Astrocyte of the cerebellum (primary cell): Measurements from ENCODE around the gene ATG101.
A peak's percentile ranks its signal among the peaks of the same experiment; 100 is the strongest.
"Not testable (repeated sequence)": the region's sequence is repeated elsewhere in the genome, so short reads cannot be mapped to it uniquely, and the experiment has no call there.

ENCODE experiments used
- DNase-seq: peaks from one replicate; pipeline ENCODE4 v3.0.0-alpha.2; 2011; ENCODE audit warnings: low read depth
- H3K4me3 ChIP-seq: 2 replicates; pipeline ENCODE4 v1.5.1; 2011; ENCODE audit warnings: mild to moderate bottlenecking, low read depth, low read length, moderate library complexity
- CTCF ChIP-seq: IDR thresholded peaks from 2 replicates; pipeline ENCODE4 v1.5.1; 2012; ENCODE audit warnings: low read length, low read depth, moderate library complexity, mild to moderate bottlenecking; ENCODE audit errors: missing control alignments
- in situ Hi-C: cut with HindIII; loops from 2 replicates; pipeline ENCODE4 v1.10.0; 2017; ENCODE audit warnings: low sequenced_read_pairs

The ATG101 gene

GRCh38 chr12:52117806-52118475 lies 48.2 kb downstream of the ATG101 start:
- in situ Hi-C loops: loop anchor here (5.0 kb wide), 1 partner anchor 96 kb away; no protein-coding TSS in a partner anchor
- not testable (repeated sequence) for DNase-seq, H3K4me3 ChIP-seq

- no peak for DNase-seq
- in situ Hi-C loops: loop anchor here (5.0 kb wide), 1 partner anchor 97 kb away; no protein-coding TSS in a partner anchor
- no peak overlapping the region for H3K4me3 ChIP-seq
- peak; percentile 53 for TF ChIP-seq CTCF
These were observed 49.8 kb downstream of the ATG101 start for GRCh38 chr12:52119398-52120254.

GRCh38 chr12:52120951-52121823 lies 51.4 kb downstream of the ATG101 start:
- TF ChIP-seq CTCF: no peak
- DNase-seq: no peak
- in situ Hi-C loops: no loop called here
- H3K4me3 ChIP-seq: no peak overlapping the region

GRCh38 chr12:52121824-52122539 lies 52.2 kb downstream of the ATG101 start:
- in situ Hi-C loops: no loop called here
- peak; percentile 74 for TF ChIP-seq CTCF
- no peak for DNase-seq
- H3K4me3 ChIP-seq: no peak overlapping the region

GRCh38 chr12:52122540-52122871 lies 52.7 kb downstream of the ATG101 start:
- no peak for DNase-seq
- TF ChIP-seq CTCF: no peak
- no peak overlapping the region for H3K4me3 ChIP-seq
- in situ Hi-C loops: no loop called here

GRCh38 chr12:52122904-52123303 lies 53.1 kb downstream of the ATG101 start:
- H3K4me3 ChIP-seq: no peak overlapping the region
- in situ Hi-C loops: no loop called here
- no peak for TF ChIP-seq CTCF
- DNase-seq: no peak
